PFSK-1 (cell line): Measurements from ENCODE around the gene MAP4K2.

Source experiments
- FOXP2 ChIP-seq: optimal IDR thresholded peaks from 2 replicates; pipeline ENCODE3; 2011; ENCODE audit warnings: borderline replicate concordance, control low read depth, inconsistent platforms; ENCODE audit not compliant: insufficient read depth; ENCODE audit errors: extremely low read length, extremely low read depth
- POLR2AphosphoS5 ChIP-seq: IDR thresholded peaks from 2 replicates; pipeline ENCODE4 v1.6.1; 2012; ENCODE audit warnings: low read depth, mild to moderate bottlenecking, control low read depth, low read length, moderate library complexity
- SIN3A ChIP-seq: IDR thresholded peaks from 2 replicates; pipeline ENCODE4 v1.6.1; 2012; ENCODE audit warnings: mild to moderate bottlenecking, low read length, moderate library complexity, borderline replicate concordance; ENCODE audit not compliant: insufficient read depth
- TAF1 ChIP-seq: IDR thresholded peaks from 2 replicates; pipeline ENCODE4 v1.6.1; 2012; ENCODE audit warnings: low read length, control low read depth, borderline replicate concordance; ENCODE audit not compliant: insufficient read depth
- TF ChIP-seq, protein P1 (sequence below), 2 experiments: IDR thresholded peaks; 2 replicates each; pipeline versions ENCODE4 v1.6.1 to v1.8.0; 2011 to 2012; ENCODE audit warnings: low read depth in 2 of 2, low read length in 2 of 2, control low read depth in 1 of 2, inconsistent platforms in 1 of 2, mild to moderate bottlenecking in 1 of 2, moderate library complexity in 1 of 2; ENCODE audit not compliant: insufficient read depth in 1 of 2

The MAP4K2 gene

DNA sequence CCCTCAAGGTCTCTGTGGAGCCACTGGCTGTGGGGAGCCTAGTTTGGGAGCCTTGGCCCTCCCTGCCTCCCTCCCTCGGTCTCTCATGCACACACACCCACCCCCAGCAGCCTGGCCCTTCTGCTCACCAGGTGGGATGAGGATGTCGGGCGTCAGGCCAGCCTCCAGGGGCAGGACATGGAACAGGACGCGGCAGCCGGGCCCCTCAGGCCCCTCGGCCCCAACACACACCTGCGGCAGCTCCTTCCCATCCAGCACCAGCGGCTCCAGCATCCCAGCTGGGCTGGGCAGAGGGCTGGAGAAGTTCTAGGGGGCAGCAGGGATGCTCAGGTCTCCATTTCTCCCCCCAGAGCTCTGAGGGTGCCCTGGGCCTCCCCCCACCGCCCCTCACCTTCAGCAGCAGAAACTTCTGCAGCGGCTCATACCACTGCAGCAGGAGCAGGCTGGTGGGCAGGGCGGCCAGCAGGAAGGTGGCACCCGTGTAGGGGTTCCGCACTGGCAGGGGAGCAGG lies 11.2 kb downstream of the MAP4K2 start:
- TF ChIP-seq, protein P1, sequence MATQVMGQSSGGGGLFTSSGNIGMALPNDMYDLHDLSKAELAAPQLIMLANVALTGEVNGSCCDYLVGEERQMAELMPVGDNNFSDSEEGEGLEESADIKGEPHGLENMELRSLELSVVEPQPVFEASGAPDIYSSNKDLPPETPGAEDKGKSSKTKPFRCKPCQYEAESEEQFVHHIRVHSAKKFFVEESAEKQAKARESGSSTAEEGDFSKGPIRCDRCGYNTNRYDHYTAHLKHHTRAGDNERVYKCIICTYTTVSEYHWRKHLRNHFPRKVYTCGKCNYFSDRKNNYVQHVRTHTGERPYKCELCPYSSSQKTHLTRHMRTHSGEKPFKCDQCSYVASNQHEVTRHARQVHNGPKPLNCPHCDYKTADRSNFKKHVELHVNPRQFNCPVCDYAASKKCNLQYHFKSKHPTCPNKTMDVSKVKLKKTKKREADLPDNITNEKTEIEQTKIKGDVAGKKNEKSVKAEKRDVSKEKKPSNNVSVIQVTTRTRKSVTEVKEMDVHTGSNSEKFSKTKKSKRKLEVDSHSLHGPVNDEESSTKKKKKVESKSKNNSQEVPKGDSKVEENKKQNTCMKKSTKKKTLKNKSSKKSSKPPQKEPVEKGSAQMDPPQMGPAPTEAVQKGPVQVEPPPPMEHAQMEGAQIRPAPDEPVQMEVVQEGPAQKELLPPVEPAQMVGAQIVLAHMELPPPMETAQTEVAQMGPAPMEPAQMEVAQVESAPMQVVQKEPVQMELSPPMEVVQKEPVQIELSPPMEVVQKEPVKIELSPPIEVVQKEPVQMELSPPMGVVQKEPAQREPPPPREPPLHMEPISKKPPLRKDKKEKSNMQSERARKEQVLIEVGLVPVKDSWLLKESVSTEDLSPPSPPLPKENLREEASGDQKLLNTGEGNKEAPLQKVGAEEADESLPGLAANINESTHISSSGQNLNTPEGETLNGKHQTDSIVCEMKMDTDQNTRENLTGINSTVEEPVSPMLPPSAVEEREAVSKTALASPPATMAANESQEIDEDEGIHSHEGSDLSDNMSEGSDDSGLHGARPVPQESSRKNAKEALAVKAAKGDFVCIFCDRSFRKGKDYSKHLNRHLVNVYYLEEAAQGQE (IDR thresholded peaks at IDR 0.05; ENCODE audit: insufficient read depth in 1 of 2, low read depth in 2 of 2, low read length in 2 of 2) = no peak
- TF ChIP-seq POLR2AphosphoS5 (no peak), SIN3A (no peak), TAF1 (no peak), FOXP2 (no peak)

DNA sequence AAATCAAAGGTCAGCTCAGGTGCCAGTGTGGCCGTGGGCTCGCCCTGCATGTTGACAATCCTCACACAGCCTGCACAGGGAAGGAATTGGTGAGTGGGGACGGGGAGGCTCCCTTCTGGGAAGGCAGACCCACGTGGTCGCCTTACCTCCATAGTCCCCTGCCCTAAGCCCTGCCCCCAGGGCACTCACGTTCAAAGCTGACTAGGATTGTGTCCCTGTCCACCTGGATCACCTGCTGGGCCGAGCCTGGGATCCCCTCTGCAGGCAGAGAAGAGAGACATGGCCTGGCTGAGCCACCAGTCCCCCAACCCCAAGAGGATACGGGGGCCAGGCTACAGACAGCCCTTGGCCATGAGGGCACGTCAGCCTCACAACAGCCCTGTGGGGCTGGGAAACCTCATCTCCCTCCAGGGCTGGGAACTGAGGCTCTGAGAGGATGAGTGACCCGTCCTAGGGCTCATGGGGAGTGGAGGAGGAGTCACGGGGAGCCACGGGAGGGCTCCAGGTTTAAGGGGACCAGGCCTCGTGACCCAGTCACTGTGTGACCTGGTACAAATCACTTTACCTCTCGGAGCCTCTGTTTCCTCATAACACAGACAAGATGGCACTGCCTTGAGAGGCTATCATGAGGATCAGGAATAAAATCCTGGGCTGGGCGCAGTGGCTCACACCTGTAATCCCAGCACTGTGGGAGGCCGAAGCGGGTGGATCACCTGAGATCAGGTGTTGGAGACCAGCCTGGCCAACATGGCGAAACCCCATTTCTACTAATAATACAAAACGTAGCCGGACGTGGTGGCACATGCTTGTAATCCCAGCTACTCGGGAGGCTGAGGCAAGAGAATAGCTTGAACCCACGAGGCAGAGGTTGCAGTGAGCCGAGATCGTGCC lies 12.6 kb downstream of the MAP4K2 start:
- TF ChIP-seq, protein P1 (IDR thresholded peaks at IDR 0.05; ENCODE audit: insufficient read depth in 1 of 2, low read depth in 2 of 2, low read length in 2 of 2) = no peak
- TF ChIP-seq TAF1 (no peak), FOXP2 (no peak), SIN3A (no peak), POLR2AphosphoS5 (no peak)

- TF ChIP-seq SIN3A (no peak), TAF1 (no peak), POLR2AphosphoS5 (no peak), FOXP2 (no peak)
- TF ChIP-seq, protein P1 (IDR thresholded peaks at IDR 0.05; ENCODE audit: insufficient read depth in 1 of 2, low read depth in 2 of 2, low read length in 2 of 2) = no peak
Observed at GRCh38 chr11:64789331-64790204, 13.4 kb downstream of the MAP4K2 start.

DNA sequence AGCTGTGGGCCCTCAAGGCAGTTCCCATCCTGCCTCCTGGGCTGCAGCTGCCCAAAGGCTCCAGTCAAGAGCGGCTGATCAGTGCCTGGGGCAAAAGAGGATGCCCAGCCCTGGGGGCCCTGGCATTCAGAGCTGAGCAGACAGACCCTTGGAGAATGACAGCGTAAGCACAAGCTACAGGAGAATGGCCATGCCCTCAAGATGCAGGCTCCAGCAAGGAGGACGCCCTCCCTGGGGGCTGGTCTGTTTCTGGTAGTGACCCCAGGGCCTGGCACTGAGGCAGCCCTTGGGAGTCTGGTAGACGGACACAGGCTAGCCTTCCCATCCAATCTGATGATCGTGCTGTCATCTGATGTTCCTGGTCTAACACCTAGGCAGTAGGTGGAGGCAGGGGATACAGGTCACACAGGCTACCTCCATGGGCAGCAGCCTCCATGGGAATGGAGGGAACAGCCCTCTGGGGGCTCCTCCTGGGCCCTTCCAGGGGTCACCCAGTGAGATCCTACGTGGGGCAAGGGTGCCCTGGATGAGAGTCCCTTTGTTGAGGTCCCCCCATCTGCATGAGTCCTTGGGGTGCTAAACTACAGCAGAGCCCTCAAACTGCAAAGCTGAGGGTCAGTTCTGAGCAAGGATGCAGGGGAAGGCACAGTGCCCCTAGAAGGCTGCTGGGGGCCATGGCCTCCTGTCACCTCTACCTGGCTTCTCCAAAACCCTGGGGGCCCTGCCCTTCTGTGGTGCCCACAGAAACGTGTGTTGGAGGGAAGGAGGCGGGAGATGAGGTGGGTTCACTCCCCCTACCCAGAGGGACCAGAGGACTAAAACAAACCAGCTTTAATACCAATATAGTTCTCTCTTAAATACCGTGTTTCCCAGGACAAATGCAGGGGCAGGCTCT lies 14.4 kb downstream of the MAP4K2 start:
- no peak for TF ChIP-seq POLR2AphosphoS5
- TF ChIP-seq FOXP2 = no peak
